Measurements from ENCODE around the gene FRMPD4.
A peak's percentile ranks its signal among the peaks of the same experiment; 100 is the strongest.
"Not testable (repeated sequence)": the region's sequence is repeated elsewhere in the genome, so short reads cannot be mapped to it uniquely, and the experiment has no call there.

The FRMPD4 gene

DNA sequence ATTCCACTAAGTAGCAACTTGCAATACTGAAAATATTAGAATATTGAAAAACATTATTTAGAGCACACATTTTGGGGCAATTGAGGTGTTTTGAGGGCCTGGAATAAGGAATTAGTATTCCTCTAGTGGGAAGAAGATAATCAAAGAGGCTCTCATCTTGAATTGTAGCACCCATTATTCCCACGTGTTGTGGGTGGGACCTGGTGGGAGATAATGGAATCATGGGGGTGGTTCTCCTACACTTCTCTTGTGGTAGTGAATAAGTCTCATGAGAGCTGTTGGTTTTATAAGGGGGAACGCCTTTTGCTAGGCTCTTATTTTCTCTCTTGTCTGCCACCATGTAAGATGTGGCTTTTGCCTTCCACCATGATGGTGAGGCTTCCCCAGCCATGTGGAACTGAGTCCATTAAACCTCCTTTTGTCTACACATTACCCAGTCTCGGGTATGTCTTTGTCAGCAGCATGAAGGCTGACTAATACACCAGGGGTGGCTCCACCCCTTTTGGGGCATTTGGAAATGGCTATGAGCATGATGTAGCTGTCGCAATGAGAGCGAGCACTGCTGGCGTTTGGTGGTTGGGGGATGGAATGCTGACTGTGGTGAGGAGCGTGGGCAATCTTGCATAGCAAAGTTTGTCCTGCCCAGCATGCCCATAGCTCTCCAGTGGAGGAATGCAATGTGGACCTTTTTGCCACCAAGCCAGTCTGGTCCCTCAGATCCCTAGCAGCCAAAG is 308.2 kb downstream of the FRMPD4 start:
- no peak for DNase-seq

DNA sequence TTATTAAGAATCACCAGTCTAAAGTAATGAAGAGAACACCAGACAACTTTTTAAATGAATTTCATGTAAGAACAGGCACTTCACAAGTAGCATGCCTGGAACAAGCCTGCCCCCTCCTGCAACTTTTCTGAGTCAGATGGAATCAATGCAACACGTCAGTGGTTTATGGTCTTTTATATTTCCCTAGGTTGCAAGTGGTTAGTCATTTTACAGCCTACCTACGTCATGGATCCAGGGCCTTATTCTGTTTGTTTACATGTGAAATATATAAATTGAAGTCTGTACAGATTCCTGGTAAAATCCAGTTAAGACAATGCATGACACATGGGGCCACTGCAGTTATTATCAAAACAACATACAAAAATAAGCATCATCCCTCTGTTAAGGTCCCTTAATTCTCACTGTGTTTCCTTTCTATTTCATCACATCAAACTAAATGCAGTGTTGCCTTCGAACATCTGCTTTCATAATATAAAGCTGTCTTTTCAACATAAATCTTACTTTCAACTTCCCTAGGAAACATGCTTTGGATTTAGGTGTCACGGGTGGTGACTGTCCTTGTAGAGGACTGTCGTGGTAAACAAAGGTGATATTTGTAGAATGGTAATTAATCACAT is 309.3 kb downstream of the FRMPD4 start:
- no peak for DNase-seq

DNA sequence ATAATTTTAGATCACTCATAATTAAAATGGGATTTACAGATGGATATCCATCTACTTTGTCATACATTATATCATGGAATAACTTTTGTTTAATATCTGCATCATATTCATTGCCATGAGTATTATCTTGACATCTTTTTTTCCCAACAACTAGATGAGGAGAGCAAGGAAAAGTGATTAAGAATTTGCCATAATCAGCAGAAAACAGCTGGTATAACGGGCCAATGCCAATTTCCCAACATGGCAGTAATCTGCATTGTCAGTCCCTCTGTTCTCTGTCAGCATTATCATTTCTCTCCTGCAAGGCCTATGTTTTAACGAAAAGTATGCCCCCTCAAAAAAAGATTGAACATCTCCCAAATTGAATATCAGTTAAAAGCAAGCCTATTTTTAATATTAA is 314.0 kb downstream of the FRMPD4 start:
- no peak for DNase-seq

DNA sequence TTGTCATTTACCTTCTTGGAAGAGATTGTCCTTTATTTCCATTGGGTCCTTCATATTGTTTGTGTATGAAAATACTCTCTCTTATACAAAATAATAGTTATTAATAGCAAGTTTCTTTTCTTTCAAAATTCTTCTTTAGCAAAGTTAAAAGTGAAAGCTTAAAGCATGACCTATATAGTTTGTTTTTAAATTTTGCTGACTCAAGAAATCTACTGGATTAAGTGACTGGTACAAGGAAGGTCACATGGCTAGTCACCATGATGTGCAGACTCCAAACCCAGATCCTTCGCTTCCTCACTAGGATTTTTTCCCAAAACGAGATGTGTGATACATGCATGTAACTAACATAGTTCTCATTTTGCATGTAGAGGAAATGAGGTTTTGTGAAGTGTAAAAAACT is 322.7 kb downstream of the FRMPD4 start:
- no peak for DNase-seq

DNA sequence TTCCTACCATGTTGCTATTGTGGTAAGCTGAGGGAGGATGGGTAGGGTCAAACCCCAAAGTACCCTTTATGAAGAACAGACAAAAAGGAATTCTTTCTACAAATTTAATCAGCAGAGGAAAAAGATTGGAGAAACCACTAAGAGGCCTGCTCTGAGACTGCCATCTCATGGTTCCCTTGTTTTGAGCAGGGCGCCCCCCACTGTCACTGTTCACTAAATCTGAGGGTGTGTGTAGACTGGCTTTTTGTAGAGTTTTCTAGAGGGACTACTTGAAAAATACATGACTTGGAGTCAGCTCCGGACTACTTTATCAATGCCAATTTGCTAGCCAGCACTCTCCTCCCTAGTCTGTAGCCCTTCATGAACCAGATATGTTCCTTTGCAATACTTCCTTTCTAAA is 324.8 kb downstream of the FRMPD4 start:
- DNase-seq, result no peak

DNA sequence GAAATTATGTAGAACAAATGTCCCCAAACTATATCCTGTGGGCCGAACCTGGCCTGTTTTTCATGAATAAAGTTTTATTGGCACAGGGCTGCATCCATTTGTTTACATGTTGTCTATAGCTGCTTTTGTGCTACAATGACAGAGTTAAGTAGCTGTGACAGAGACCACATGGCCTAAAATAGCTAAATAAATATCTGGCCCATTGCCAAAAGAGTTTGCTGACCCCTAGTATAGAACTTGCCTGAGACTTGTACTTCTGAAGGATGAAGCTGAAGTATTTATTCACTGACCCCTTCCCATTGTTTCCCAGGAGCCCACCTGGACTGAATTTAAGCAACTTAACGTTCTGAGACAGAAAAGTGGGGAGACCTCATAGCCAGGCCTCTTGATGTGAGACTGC is 325.6 kb downstream of the FRMPD4 start:
- DNase-seq, result no peak

DNA sequence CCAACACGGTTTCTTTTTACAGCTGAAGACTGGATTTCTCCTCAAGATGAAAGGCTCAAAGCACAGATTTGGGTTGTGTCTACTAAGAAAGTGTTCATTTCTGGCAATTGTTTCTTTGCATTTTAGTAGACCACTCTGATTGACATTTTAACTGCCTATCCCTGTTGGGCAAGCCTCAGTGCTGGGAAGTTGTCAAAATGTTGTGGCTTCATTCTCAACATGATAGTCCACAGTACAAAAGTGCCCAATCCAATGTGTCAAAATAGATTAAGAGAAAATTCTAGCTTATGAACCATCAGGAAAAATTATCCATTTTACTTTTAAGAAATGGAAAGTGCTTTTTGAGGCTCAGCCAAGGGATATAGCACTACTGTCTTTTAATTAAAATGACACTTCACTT is 329.0 kb downstream of the FRMPD4 start:
- DNase-seq, result no peak

DNA sequence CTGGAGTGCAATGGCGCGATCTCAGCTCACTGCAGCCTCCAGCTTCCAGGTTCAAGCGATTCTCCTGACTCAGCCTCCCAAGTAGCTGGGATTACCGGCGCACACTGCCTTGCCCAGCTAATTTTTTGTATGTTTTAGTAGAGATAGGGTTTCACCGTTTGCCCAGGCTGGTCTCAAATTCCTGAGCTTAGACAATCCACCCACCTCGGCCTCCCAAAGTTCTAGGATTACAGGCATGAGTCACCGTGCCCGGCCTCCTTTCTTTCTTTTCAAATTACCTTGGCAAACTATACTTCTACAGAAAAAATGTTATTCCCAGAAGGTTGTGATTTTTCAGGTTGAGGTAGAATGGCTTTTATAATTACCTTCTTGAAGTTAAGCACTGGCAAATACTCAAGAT is 331.0 kb downstream of the FRMPD4 start:
- DNase-seq, result no peak

DNA sequence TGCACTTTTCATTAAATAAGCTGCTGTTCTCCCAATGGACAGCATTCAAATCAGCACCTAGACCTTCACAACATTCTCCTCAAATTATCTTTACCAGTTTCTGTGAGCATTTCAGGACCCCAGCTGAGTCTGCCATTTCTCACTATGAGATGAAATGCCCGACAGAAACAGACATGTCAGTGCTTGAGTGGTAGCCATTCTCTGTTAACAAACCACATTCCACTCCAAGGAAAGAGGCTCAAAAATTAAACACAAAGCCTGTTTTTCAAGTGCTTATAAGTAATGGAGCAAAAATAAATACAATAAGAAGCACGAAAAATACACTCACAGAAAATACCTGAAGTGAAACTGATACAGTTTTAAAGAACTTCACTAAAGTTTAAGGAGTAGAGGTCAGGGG is 332.8 kb downstream of the FRMPD4 start:
- no peak for DNase-seq

DNA sequence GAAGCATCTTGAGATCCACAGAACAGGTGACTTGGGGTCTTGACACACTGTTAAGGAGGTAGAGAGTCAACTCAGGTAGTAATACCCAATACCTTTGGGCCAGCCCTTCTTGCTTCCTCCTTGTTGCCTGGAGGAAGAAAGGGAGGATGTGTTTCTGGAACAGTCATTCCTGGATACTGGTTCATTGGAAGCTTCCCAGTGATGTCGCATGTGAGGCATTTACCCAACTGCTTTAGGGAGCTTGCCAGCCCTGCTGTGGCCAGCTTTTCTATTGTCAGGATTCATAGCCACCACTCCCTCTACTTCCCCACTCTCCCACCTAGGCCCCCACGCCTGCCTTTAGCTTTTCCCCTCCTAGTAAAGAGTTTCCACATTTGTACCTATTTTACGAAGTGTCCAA is 342.7 kb downstream of the FRMPD4 start:
- DNase-seq, result no peak

DNA sequence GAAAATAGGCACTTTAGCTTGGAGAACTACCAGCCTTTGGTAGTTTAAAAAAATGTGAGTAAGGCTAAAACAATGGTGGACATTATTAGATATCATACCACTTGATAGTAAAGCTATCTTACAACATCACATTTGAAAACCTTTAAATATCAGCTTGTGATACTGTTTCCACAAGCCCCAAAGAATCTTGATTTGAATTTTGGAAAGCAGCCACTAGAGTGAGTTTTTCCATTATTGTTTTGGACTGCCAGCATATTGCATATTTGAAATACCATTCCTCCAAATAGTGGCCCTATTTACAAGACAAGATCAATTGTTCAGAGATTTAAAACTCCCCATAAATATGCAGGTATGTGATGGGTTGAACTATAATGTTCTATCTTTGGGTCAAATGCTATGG is 349.9 kb downstream of the FRMPD4 start:
- no peak for DNase-seq

DNA sequence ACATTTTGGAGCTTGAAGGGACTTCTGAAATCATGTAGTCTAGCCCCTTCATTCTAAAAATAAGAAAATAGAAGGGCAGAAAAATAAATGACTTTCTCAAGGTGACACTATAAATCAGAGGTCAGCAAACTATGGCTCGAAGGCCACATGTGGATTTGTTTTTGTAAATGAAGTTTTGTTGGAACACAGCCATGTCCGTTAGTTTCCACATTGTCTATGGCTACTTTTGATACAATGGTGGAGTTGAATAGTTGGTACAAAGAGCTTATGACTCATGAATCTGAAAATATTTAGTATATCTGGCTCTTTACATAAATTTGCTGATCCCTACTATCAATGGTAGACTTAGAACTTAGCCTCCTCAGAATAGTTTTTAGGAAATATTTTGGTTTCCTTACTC is 350.5 kb downstream of the FRMPD4 start:
- DNase-seq, result no peak

DNA sequence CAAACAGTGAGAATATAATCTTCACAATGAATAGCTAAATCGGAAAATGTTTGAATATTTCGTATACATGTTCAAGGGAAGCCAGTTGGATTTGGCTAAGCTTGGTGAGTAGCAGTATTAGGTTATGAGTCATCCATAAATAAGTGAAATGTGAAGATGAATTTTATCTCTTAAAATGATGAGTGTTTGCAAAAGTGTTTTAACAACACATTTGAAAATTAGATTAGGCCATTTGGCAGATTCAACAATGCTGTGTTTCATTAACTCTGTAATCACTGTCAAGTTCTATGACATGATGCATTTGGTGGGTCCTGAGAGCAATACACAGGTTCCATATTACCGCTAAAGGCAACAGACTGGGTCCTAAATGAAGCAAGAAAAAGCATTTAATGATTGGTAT is 351.1 kb downstream of the FRMPD4 start:
- no peak for DNase-seq

DNA sequence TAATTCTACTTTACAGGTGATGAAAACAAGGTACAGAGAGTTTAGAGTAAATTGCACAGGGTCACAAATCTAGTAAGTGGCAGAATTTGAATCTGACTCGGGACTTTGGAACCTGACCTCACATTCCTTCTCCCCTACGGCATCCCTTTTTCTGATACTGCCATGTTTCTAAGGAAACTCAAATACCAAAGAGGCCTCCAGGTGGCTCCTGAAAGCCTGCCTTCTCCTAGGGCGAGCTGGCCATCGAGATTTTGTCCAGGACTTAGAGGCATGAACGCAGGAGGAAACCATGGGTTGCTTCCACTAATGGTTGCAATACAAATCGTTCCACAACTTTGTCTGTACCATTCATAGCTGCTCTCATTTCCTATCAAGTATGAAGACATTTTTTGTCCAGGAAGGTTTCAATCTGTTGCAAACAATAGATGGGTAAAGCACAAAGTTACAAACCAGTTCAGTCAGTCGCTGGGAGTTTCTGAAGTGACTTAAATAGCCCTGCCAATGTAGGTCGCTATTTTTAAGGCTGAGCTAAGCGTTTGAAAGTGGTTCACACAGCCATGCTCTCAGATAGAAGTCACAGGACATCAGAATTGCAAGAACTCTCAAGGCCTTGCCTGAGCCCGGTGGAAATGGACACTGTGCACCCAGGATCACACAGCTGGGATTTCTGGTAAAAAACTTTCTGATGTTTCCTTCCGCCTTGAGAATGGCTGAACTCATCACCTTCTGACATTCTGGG is 356.3 kb downstream of the FRMPD4 start:
- no peak for DNase-seq

DNA sequence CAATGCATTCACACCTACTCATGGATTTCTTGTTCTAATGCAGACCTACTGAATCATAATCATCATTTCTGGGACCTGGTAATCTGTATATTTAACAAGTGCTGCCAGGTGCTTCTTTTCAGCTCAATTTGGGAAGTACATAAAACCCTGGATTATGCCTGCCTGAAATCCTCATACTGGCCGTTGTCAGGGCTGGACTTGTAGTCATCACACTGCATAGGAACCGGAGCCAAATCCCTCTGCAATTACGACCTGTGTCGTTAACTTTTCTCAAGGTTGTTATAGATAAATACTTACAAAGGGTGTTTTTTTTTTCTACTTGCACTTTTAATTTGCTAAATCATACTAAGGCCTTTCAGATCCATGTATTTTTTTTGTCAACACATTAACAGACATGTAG is 358.1 kb downstream of the FRMPD4 start:
- no peak for DNase-seq

DNA sequence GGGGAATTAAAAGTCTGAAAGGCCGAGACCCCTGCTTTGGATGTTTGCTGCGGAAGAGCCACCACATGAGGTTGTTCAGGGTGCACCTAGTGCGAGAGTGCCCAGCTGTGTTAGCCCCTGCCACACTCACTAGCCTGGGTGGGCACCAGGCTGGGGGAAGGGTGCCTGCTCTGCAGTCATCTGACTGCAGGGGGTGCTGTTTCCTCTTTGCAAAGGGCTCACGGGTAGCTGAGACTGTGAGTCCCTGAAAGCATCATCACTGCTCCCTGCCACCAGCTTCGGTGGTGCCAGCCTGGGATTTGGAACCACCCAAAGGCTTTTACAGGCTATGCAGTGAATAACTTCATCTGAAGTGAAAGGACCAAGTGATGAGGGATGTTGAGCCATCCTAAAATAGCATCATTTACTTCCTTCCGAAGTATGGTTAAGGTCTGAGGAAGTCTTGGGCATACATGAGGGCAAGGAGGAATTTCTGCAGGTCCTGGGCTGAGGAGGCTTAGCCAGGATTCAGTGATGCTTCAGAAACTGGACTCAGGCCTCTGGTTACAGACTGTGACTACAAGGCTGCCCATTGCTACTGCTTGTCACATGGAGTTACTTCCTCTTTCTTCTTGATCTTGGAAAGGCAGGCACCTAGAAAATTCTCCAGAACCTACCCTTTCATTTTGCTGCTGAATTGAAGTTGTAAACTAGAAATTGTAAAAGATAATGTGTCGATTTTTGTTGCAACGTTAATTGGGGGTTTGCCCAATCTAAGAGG is 359.7 kb downstream of the FRMPD4 start:
- DNase-seq, result peak in 1 of 2 donors; percentile 0

DNA sequence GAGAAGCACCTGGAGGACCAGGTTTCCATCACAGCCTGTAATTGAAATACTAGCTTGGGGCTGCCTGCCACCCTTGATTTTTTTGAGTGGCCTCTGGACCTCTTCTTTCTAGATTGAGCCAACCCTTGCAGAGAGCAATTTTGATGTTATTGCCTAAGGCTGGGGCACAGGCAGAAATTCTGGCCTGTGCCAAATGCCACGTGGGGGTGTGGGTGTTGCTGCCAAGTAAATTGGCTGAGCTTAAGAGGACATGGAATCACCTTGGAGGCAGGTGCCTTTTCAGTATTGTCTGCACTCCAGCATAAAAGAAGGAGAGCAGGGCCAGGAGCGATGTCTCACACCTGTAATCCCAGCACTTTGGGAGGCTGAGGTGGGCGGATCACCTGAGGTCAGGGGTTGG is 366.9 kb downstream of the FRMPD4 start:
- no peak for DNase-seq

DNA sequence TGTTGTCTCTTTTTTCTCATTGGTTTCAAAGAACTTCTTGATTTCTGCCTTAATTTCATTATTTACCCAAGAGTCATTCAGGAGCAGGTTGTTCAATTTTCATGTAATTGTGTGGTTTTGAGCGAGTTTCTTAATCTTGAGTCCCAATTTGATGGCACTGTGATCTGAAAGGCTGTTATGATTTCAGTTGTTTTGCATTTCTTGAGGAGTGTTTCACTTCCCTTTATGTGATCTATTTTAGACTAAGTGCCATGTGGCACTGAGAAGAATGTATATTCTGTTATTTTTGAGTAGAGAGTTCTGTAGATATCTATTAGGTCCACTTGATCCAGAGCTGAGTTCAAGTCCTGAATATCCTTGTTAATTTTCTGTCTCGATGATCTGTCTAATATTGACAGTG is 377.1 kb downstream of the FRMPD4 start:
- DNase-seq, result peak in 1 of 2 donors; percentile 1

DNA sequence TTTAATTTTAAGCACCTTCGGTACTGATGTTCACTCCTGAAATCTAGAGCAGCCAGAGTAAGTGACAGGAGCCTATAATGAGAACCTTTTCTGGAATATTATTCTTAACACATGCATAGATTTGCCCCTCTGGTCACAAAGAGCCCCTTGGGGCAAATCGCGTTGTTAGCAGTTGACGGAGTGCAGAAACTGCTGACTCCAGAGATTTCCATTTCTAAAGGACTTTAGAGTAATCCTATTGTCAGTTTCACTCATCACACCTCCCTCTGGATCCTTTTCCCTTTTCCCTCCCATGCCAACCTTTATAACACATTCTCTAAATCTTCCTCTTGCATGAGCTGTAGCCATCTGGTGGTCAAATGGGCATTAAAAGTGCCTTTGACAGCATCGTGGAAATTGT is 388.0 kb downstream of the FRMPD4 start:
- no peak for DNase-seq

DNA sequence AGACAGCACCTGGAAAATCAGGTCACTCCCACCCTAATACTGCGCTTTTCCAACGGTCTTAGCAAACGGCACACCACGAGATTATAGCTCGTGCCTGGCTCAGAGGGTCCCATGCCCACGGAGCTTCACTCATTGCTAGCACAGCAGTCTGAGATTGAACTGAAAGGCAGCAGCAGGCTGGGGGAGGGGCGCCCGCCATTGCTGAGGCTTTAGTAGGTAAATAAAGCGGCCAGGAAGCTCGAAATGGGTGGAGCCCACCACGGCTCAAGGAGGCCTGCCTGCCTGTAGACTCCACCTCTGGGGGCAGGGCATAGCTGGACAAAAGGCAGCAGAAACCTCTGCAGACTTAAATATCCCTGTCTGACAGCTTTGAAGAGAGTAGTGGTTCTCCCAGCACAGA is 399.8 kb downstream of the FRMPD4 start:
- not testable (repeated sequence) for DNase-seq

DNA sequence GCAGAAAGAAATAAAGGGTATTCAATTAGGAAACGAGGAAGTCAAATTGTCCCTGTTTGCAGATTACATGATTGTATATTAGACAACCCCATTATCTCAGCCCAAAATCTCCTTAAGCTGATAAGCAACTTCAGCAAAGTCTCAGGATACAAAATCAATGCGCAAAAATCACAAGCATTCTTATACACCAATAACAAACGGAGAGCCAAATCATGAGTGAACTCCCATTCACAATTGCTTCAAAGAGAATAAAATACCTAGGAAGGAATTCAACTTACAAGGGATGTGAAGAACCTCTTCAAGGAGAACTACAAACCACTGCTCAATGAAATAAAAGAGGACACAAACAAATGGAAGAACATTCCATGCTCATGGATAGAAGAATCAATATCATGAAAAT is 404.0 kb downstream of the FRMPD4 start:
- not testable (repeated sequence) for DNase-seq

DNA sequence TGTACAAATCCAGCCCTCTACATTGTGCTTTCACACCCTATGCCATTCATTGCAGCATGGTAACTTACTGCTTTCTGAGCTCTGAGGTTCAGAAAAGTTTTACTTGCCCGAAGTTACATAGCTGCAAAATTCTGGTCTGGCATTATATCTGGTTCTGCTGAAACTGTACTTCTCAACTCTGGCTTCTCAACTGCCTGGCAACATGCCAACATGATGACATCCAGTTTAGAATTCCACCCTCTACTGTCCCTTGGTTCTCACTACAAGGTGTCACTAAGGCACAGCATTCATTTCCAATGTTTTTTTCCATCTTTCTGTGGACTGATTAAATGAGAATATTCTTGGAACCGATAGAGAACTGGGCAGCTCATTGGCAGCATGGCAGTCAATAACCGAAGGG is 410.1 kb downstream of the FRMPD4 start:
- no peak for DNase-seq

DNA sequence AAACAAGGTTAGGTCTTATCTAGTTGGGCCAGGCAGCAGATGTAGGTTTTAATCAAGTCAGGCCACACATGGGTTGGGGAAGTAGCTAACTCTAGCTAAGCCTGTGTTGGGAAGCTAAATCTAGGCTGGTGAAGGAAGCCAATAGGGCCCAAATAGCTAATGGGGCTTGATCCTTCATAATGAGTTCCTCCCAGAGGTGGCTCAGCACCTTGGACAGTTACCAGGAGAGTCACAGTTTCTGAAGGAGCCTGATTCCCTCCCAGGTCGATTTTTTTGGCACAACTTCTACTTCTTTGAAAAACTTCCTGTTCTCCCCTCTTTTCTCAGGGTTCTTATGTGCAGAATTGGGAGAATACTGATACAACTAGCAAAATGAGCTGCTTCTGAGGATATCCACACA is 410.5 kb downstream of the FRMPD4 start:
- DNase-seq, result no peak

DNA sequence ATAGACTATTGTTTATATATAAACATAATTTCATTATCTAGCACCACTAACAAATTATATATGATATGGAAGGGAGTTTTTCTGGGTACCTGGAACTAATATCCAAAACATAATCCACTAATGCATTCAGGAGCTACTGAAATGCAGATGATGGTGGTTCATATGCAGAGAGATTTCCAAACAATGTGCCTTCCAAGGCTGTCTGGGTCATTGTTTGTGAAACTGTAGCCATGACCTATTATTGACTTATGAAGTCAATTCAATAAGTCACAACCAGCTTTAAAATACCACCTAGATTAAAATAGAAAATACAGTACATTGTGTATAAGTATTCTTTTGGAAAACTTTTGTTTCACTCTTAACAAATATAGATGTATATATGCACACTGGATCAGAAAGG is 415.9 kb downstream of the FRMPD4 start:
- DNase-seq, result no peak

All from inflammatory macrophage treated with lipopolysaccharide for 1 hour (primary cell).